GM12878 (cell line): ENCODE measurements around the gene ZNRF3. TPM values are rescaled to one million over a fixed set of nuclear protein-coding genes. Genes with fewer than 3 reads are reported as not detected.

Experiments used
- ATAC-seq: fragments of 200-7000 bp; cut with Tn5 transposase; 3 replicates; pipeline ENCODE4 v1.9.1; 2020; ENCODE audit warnings: mild to moderate bottlenecking, moderate library complexity
- BruUV-seq: library from RNA; stranded (reverse); fragments of 400-500 nt; replicated peaks from 2 replicates; lab custom pipeline; 2021; lab: Mats Ljungman, UMichigan
- CTCF ChIA-PET: fragments of 300-600 bp; sonication (Branson Sonifier 250); formaldehyde crosslinking; extraction: SDS; loops from one replicate; lab custom pipeline; 2021; ENCODE audit warnings: inconsistent platforms; lab: Yijun Ruan, JAX
- POLR2A ChIA-PET: fragments of 350-600 bp; formaldehyde crosslinking; extraction: SDS; loops from one replicate; lab custom pipeline; 2021; ENCODE audit warnings: inconsistent platforms; lab: Charles Lee
- RAD21 ChIA-PET: fragments of 300-600 bp; sonication (Branson Sonifier 250); formaldehyde crosslinking; loops from one replicate; lab custom pipeline; 2023; ENCODE audit warnings: antibody characterized with exemption; ENCODE audit not compliant: unreplicated experiment; lab: Charles Lee
- SMC1A ChIA-PET: fragments of 300-600 bp; sonication (Branson Sonifier 250); formaldehyde crosslinking; loops from one replicate; lab custom pipeline; 2023; ENCODE audit not compliant: unreplicated experiment, uncharacterized antibody; lab: Charles Lee
- DNase-seq: peaks from one replicate; pipeline ENCODE4 v3.0.0-alpha.2; 2011; ENCODE audit warnings: low read depth, low spot score
- FAIRE-seq: peaks from 3 replicates; lab custom pipeline; 2011; peaks lifted over from hg19 to GRCh38; lab: Jason Lieb, UNC
- H2AFZ ChIP-seq: 2 replicates; pipeline ENCODE4 v1.6.0; 2011; ENCODE audit warnings: low read depth, low read length, control low read depth; ENCODE audit not compliant: control insufficient read depth
- H3K27ac ChIP-seq: 2 replicates; pipeline ENCODE4 v1.5.1; 2011; ENCODE audit warnings: control low read depth; ENCODE audit not compliant: control insufficient read depth, insufficient read depth
- H3K27me3 ChIP-seq, 2 experiments: replicated peaks in 1 of 2; 2 replicates each; pipeline versions ENCODE4 v1.6.0 to v1.6.1; 2011; ENCODE audit warnings: low read length in 1 of 2; ENCODE audit not compliant: control insufficient read depth in 2 of 2, insufficient read depth in 2 of 2
- H3K36me3 ChIP-seq, 2 experiments: 2 replicates each; pipeline ENCODE4 v1.5.1; 2011; ENCODE audit warnings: low read length in 1 of 2; ENCODE audit not compliant: control insufficient read depth in 2 of 2, insufficient read depth in 2 of 2
- H3K4me1 ChIP-seq: 2 replicates; pipeline ENCODE4 v1.6.1; 2011; ENCODE audit warnings: mild to moderate bottlenecking, low read length, moderate library complexity, mixed read lengths; ENCODE audit not compliant: control insufficient read depth, insufficient read depth
- H3K4me2 ChIP-seq: 2 replicates; pipeline ENCODE4 v1.6.0; 2011; ENCODE audit warnings: control low read depth; ENCODE audit not compliant: control insufficient read depth, insufficient read depth
- H3K4me3 ChIP-seq: fragments of 200-600 bp; sonication (generic); 2 replicates; pipeline ENCODE4 v1.5.1; 2016
- H3K79me2 ChIP-seq: 2 replicates; pipeline ENCODE4 v1.6.0; 2011; ENCODE audit warnings: low read length; ENCODE audit not compliant: control insufficient read depth, insufficient read depth
- H3K9ac ChIP-seq: 2 replicates; pipeline ENCODE4 v1.8.0; 2011; ENCODE audit warnings: low read length, control low read depth, mixed read lengths; ENCODE audit not compliant: control insufficient read depth, insufficient read depth
- H3K9me3 ChIP-seq: replicated peaks from 3 replicates; pipeline ENCODE4 v1.5.1; 2011; ENCODE audit warnings: mild to moderate bottlenecking, low read length; ENCODE audit not compliant: control insufficient read depth, insufficient read depth
- H4K20me1 ChIP-seq: 2 replicates; pipeline ENCODE4 v1.6.0; 2011; ENCODE audit not compliant: control insufficient read depth, insufficient read depth
- CBX3 ChIP-seq: fragments of 200-600 bp; sonication (generic); IDR thresholded peaks from 2 replicates; pipeline ENCODE4 v1.6.1; 2016; ENCODE audit warnings: low read depth, borderline replicate concordance
- EP300 ChIP-seq, 2 experiments: fragments of 150-350 bp in 1 of 2; IDR thresholded peaks; 2 replicates each; pipeline ENCODE4 v1.6.1; 2011 to 2012; ENCODE audit warnings: low read depth in 2 of 2, low read length in 2 of 2, borderline replicate concordance in 1 of 2, improper control_type of control experiment in 1 of 2, inconsistent platforms in 1 of 2; ENCODE audit not compliant: control insufficient read depth in 1 of 2
- JUNB ChIP-seq: IDR thresholded peaks from 2 replicates; pipeline ENCODE4 v1.6.1; 2016; ENCODE audit warnings: antibody characterized with exemption, mild to moderate bottlenecking
- KAT2A ChIP-seq: conservative IDR thresholded peaks from 2 replicates; pipeline ENCODE4 v1.6.1; 2011; ENCODE audit warnings: low read depth, low read length; ENCODE audit not compliant: control insufficient read depth
- MYB ChIP-seq: fragments of 150-350 bp; IDR thresholded peaks from 2 replicates; pipeline ENCODE4 v1.6.1; 2014; ENCODE audit warnings: mild to moderate bottlenecking, low read depth, low read length, borderline replicate concordance
- NFIC ChIP-seq: IDR thresholded peaks from 2 replicates; pipeline ENCODE4 v1.6.1; 2012; ENCODE audit warnings: low read depth, mild to moderate bottlenecking, inconsistent platforms, low read length, moderate library complexity
- PML ChIP-seq: IDR thresholded peaks from 2 replicates; pipeline ENCODE4 v1.6.1; 2012; ENCODE audit warnings: low read length, inconsistent platforms
- STAT3 ChIP-seq: IDR thresholded peaks from 2 replicates; pipeline ENCODE4 v1.6.1; 2011; ENCODE audit warnings: low read depth, low read length, improper control_type of control experiment
- ZBTB11 ChIP-seq: fragments of 450-650 bp; formaldehyde crosslinking; IDR thresholded peaks from 2 replicates; pipeline ENCODE4 v1.5.0; 2022; ENCODE audit warnings: mild to moderate bottlenecking, missing genetic modification characterization
- WGBS: methylation state at CpG from one replicate; pipeline ENCODE4 v1.1.6; 2016; ENCODE audit warnings: low lambda C conversion rate; ENCODE audit not compliant: insufficient replicate concordance, insufficient coverage; ENCODE audit errors: missing lambda C conversion rate; 5-methylcytosine and 5-hydroxymethylcytosine counted together
- in situ Hi-C: fragments of 300-500 bp; cut with MboI; formaldehyde crosslinking; loops from 9 replicates; pipeline ENCODE4 v1.14.3; 2018; ENCODE audit warnings: mixed read lengths
- intact Hi-C: fragments of 100-400 bp; cut with micrococcal nuclease; formaldehyde crosslinking; loops from one replicate; pipeline ENCODE4 v1.14.2; 2022; ENCODE audit not compliant: unreplicated experiment
- polyA plus RNA-seq, 11 experiments: library from polyadenylated mRNA; depleted of rRNA in 4 of 11; unstranded in 6 of 11; stranded (reverse) in 5 of 11; fragments of >200 nt; fragmentation: Nextera tagmentation in 4 of 11; fragmentation: Illumina TruSeq in 1 of 11; extraction: Ambion mirVana in 4 of 11; extraction: Trizol in 1 of 11; gene quantifications; 1 replicate in 1 of 11; 2 replicates in 10 of 11; pipeline versions ENCODE4 v1.2.1 to v1.2.3, GENCODE V29; 2011 to 2016; ENCODE audit warnings: inconsistent platforms in 2 of 11, missing spikeins in 2 of 11, low read depth in 1 of 11
- total RNA-seq, 4 experiments: library from RNA; depleted of rRNA in 3 of 4; stranded (reverse); fragments of >200 nt in 3 of 4; fragmentation: Illumina TruSeq in 1 of 4; extraction: Trizol in 1 of 4; gene quantifications; 2 replicates each; pipeline versions ENCODE4 v1.2.1 to v1.2.3, GENCODE V29; 2013 to 2021
- TF ChIP-seq, protein P1 (sequence below): IDR thresholded peaks from 2 replicates; pipeline ENCODE4 v1.6.1; 2012; ENCODE audit warnings: low read depth, low read length, improper control_type of control experiment
- TF ChIP-seq, protein P2 (sequence below): IDR thresholded peaks from 2 replicates; pipeline ENCODE4 v1.6.1; 2012; ENCODE audit warnings: mild to moderate bottlenecking, low read depth, low read length
- TF ChIP-seq, protein P3 (sequence below): IDR thresholded peaks from 2 replicates; pipeline ENCODE4 v1.6.1; 2012; ENCODE audit warnings: low read depth, low read length, improper control_type of control experiment

The ZNRF3 gene
- total and polyA plus RNA-seq, 10 of the 15 experiments (the other 5 are each of a cell fraction or from before 2014, with no cell fraction given): 0.05 to 2.4 (median 0.46) TPM

GRCh38 chr22:28939932-28940331 lies 56.6 kb downstream of the ZNRF3 start (continued):
- TF ChIP-seq ZBTB11 (no peak), MYB (no peak), KAT2A (no peak), JUNB (no peak), CBX3 (no peak), EP300 (IDR thresholded peaks at IDR 0.05; ENCODE audit: borderline replicate concordance in 1 of 2, control insufficient read depth in 1 of 2, low read depth in 2 of 2, low read length in 2 of 2) (no peak)
- TF ChIP-seq, protein P1, sequence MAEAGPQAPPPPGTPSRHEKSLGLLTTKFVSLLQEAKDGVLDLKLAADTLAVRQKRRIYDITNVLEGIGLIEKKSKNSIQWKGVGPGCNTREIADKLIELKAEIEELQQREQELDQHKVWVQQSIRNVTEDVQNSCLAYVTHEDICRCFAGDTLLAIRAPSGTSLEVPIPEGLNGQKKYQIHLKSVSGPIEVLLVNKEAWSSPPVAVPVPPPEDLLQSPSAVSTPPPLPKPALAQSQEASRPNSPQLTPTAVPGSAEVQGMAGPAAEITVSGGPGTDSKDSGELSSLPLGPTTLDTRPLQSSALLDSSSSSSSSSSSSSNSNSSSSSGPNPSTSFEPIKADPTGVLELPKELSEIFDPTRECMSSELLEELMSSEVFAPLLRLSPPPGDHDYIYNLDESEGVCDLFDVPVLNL: no peak

- Histone ChIP-seq H3K9me3 (no peaks in the 10 kb centered on the region), H3K9ac (no peak overlapping the region), H3K36me3 (no peaks in the 10 kb centered on the region), H3K27ac (no peak overlapping the region), H2AFZ (no peak overlapping the region), H3K4me1 (no peaks in the 10 kb centered on the region), H3K79me2 (no peaks in the 10 kb centered on the region), H3K27me3 (no peaks in the 10 kb centered on the region), H3K4me2 (no peak overlapping the region), H4K20me1 (no peaks in the 10 kb centered on the region), H3K4me3 (no peak overlapping the region)
- SMC1A ChIA-PET: interaction anchor here (0.9 kb wide), 1 partner anchor 13 kb away, joined by 3 read pairs; no protein-coding TSS in a partner anchor
- DNase-seq: no peak
- CTCF ChIA-PET: no interaction called here
- RAD21 ChIA-PET: no interaction called here
- ATAC-seq: no peak
- intact Hi-C loops: no loop called here
- BruUV-seq: no TSS peak
- POLR2A ChIA-PET: interaction anchor here (0.6 kb wide), 2 partner anchors 13 to 269 kb away, joined by 4 read pairs; no protein-coding TSS in a partner anchor
- 42% methylated on average over 5 of the region's 5 CpGs for whole genome bisulfite sequencing
- in situ Hi-C loops: no loop called here
- FAIRE-seq: no peak
- TF ChIP-seq, protein P2, sequence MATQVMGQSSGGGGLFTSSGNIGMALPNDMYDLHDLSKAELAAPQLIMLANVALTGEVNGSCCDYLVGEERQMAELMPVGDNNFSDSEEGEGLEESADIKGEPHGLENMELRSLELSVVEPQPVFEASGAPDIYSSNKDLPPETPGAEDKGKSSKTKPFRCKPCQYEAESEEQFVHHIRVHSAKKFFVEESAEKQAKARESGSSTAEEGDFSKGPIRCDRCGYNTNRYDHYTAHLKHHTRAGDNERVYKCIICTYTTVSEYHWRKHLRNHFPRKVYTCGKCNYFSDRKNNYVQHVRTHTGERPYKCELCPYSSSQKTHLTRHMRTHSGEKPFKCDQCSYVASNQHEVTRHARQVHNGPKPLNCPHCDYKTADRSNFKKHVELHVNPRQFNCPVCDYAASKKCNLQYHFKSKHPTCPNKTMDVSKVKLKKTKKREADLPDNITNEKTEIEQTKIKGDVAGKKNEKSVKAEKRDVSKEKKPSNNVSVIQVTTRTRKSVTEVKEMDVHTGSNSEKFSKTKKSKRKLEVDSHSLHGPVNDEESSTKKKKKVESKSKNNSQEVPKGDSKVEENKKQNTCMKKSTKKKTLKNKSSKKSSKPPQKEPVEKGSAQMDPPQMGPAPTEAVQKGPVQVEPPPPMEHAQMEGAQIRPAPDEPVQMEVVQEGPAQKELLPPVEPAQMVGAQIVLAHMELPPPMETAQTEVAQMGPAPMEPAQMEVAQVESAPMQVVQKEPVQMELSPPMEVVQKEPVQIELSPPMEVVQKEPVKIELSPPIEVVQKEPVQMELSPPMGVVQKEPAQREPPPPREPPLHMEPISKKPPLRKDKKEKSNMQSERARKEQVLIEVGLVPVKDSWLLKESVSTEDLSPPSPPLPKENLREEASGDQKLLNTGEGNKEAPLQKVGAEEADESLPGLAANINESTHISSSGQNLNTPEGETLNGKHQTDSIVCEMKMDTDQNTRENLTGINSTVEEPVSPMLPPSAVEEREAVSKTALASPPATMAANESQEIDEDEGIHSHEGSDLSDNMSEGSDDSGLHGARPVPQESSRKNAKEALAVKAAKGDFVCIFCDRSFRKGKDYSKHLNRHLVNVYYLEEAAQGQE: no peak
- TF ChIP-seq, protein P1: no peak
- no peak for TF ChIP-seq STAT3
- TF ChIP-seq, protein P3, sequence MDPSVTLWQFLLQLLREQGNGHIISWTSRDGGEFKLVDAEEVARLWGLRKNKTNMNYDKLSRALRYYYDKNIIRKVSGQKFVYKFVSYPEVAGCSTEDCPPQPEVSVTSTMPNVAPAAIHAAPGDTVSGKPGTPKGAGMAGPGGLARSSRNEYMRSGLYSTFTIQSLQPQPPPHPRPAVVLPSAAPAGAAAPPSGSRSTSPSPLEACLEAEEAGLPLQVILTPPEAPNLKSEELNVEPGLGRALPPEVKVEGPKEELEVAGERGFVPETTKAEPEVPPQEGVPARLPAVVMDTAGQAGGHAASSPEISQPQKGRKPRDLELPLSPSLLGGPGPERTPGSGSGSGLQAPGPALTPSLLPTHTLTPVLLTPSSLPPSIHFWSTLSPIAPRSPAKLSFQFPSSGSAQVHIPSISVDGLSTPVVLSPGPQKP: no peak
- TF ChIP-seq PML: no peak
- TF ChIP-seq NFIC: no peak
Observed at GRCh38 chr22:28940441-28940840, 57.1 kb downstream of the ZNRF3 start.
